LNCAP (cell line): Measurements from ENCODE around the gene KLHL22.

Source experiments
- TF ChIP-seq, protein P1 (sequence below): fragments of 450-650 bp; IDR thresholded peaks from 2 replicates; pipeline ENCODE4 v1.5.1; 2017; ENCODE audit warnings: mild to moderate bottlenecking

Gene KLHL22

DNA sequence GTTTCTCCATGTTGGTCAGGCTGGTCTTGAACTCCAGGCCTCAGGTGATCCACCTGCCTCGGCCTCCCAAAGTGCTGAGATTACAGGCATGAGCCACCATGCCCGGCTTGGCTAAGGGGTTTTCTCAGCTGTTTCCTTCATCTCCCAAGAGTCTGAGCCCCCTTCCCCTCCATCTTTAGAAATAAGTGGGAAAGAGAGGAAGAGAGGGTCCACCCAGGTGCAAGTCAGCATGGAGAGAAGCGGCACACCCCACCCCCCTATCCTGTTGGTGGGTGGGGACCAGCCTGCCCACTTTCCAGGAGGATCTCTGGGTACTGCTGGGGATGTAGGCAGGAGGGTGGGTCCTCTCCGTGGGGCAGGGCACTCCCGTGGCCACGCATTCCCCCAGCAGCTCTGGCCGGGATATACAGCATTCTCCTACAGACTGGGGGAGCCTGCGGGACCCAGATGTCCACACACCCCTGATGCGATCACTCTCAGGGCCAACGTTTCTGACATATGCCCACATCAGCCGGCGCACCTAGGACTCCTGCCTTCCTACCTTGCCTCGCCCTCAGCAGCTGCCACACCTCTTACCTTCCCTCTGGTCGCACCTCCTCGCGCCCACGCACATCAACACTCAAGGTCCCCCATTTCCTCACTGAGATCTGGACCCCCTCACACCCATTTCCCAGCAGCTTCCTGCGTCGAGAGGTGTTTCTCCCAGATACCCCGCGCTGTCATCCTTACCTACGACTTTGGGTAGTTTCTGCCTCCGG, 66.9 kb downstream of the KLHL22 start:
- TF ChIP-seq, protein P1, sequence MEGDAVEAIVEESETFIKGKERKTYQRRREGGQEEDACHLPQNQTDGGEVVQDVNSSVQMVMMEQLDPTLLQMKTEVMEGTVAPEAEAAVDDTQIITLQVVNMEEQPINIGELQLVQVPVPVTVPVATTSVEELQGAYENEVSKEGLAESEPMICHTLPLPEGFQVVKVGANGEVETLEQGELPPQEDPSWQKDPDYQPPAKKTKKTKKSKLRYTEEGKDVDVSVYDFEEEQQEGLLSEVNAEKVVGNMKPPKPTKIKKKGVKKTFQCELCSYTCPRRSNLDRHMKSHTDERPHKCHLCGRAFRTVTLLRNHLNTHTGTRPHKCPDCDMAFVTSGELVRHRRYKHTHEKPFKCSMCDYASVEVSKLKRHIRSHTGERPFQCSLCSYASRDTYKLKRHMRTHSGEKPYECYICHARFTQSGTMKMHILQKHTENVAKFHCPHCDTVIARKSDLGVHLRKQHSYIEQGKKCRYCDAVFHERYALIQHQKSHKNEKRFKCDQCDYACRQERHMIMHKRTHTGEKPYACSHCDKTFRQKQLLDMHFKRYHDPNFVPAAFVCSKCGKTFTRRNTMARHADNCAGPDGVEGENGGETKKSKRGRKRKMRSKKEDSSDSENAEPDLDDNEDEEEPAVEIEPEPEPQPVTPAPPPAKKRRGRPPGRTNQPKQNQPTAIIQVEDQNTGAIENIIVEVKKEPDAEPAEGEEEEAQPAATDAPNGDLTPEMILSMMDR: no peak

DNA sequence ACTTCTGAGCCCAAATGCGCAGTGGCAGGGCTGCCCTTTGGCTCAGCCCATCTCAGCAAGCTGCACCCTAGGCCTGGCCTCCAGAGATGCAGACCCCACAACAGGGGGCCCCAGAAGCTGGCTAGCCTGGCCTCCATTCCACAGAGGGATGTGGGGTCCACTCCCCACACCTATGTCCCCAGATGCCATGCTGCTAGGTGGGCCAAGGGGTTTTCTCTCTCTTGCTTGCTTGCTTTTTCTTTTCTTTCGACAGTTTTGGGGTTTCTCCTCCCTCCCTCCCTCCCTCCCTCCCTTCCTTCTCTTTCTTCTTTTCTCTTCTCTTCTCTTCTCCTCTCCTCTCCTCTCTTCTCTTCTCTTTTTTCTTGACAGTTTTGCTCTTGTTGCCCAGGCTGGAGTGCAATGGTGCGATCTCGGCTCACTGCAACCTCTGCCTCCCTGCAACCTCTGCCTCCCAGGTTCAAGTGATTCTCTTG, 67.6 kb downstream of the KLHL22 start:
- TF ChIP-seq, protein P1: no peak

DNA sequence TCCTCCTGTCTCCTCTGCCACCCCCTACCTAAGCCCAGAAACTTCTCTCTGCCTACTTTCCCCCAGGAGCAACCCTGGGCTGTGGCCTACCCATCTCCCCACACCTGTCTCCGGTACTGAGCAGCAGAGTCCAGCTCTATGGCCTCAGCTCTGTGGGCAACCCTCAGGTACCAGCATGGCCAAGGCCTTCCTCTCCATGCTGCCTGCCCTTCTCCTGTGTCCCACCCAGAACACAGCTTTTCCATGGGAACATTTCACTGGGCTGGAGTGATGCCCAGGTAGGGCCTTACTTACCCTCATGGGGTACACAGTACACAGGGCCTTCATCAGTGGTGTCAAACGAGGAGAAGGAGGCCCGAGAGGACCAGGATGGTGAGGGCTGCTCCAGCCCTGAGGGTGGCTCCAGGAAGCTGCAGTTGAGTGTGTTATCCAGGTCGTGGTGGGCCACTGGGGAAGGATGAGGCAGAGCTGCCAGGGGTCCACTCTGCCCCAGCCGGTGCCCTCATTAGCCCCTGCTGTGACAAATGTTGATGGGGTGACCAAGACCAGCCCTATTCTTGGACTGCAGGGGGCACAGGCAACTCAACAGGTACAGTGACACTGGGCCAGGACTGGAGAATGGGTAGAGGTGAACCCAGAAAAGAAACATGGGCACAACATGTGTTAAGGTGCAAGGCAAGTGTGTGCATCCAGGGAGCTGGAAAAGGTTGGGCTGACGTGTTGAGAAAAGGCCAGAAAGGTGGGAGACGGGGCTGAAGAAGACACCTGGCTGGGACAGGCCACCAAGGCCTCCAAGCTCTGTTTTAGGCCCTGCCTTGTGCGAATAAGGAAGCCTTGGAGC, 68.3 kb downstream of the KLHL22 start:
- TF ChIP-seq, protein P1: no peak

DNA sequence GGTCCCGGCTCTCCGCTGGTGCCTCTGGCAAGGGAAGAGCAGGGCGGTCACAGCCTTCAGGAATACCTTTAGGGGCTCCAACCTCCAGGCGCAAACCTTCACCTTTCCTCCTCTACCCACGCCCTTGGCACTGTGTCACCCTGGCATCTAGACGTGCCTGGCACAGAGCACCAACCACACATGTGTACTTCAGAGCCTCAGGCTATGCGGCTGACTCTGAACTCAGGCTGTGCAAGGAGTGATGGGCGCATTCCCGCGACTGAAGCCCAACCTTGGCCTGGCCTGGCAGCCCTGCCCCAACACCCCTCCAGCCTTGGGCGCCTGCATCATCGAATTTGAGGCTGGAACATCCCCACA, 69.4 kb downstream of the KLHL22 start:
- TF ChIP-seq, protein P1: no peak

DNA sequence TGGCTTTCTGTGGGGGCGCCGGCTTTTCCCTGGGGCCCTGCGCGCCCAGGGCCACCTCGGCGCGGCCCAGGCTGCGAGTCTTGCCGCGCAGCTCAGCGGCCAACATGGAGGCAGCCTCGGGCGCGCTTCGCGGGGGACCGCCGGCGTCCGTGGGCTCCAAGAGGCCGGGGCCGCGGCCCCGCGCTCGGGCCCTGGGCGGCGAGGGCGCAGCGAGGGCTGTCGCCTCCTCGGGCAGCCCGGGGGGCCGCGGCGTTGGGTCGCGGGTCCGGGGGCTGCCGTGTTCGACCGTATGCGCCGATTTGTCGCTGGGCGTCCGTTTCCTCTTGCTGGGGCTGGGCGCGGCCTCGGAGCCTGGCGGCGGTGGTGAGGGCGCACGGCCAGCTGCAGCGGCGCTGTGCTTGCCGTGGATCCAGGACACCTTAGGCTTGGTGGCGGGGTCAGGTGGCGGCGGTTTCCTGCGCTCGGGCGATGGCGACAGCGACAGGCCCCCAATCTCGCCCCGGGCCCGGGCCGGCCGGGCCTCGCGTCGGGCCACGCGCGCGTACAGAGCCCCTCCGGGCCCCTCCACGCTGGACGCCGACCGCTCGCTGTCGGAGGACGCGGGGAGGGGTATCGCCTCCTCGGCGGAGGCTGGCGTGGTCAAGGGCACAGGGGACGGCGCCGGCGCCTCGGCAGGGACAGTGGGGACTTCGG, 69.9 kb downstream of the KLHL22 start:
- TF ChIP-seq, protein P1: no peak

DNA sequence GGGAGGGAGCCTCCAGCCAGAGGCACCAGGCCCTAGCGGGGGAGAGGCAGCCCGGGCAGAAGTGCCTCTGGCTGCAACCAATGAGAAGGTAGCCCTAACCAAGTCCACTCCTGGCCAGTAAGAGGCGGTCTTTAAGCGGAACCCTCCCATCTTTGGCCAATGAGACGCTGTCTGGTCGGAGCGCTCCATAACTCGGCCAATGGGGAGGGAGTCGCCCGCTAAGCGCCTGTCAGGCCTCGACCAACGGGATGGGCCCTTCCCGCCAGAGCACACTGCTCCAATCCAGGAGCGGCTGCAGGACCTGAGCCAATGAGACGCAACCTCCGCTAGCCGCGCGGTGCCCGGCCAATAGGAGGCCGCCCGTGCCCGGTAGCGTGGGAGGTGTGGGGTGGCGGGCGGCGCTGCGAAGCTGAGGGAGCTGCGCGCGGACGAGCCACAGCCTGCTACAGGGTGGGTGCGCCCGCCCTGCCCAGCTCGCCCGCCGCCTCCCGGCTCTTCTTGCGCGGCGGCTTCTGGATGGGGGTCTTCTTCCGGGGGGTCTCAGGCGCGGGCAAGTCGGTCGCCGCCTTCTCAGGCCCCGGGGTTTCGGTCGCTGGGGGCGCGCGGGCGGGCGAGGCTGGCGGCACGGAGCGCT, 70.5 kb downstream of the KLHL22 start:
- TF ChIP-seq, protein P1: no peak

DNA sequence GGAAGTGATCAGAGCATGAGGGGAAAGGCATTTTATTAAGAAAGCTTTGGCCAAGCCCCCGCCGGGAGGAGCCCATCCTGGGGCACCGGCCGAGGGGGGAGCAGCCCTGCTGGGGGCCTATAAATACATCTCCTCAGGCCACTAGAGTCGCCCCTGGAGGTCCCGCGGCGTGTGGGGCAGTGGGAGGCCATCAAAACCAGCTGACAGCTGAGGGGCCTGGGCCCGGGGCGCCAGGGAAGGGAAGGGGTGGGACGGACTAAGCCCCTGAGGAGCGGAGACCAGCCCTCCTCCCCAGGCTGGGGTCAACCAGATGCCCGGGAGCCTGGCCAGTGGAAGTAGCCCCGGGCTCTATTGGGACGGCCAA, 71.0 kb downstream of the KLHL22 start:
- TF ChIP-seq, protein P1: no peak
